Stimulated activated CD8-positive, alpha-beta memory T cell treated with anti-CD3 and anti-CD28 coated beads, Interleukin-7, amount 100 ng/mL, for 48 hours (primary cell): ENCODE measurements around the gene ARFGEF2.
"Not testable (repeated sequence)": the region's sequence is repeated elsewhere in the genome, so short reads cannot be mapped to it uniquely, and the experiment has no call there.

Experiments used
- DNase-seq, 2 donors: peaks; one replicate each; pipeline ENCODE4 v3.0.0-alpha.2; 2020; ENCODE audit warnings: low read depth in 1 of 2; ENCODE audit errors: extremely low read depth in 1 of 2

Gene ARFGEF2

GRCh38 chr20:48926821-48927220 lies 5.3 kb downstream of the ARFGEF2 start:
- no peak for DNase-seq

- DNase-seq = no peak
These were observed 7.6 kb downstream of the ARFGEF2 start for GRCh38 chr20:48928832-48929725.

- DNase-seq = no peak
These were observed 8.5 kb downstream of the ARFGEF2 start for GRCh38 chr20:48930035-48930434.

GRCh38 chr20:48930878-48931277 lies 9.4 kb downstream of the ARFGEF2 start:
- no peak for DNase-seq

- DNase-seq = no peak
These were observed 10.2 kb downstream of the ARFGEF2 start for GRCh38 chr20:48931527-48932374.

GRCh38 chr20:48932375-48932941 lies 10.9 kb downstream of the ARFGEF2 start:
- DNase-seq = no peak

- DNase-seq = no peak
These were observed 11.7 kb downstream of the ARFGEF2 start for GRCh38 chr20:48933017-48933766.

- not testable (repeated sequence) for DNase-seq
These were observed 12.9 kb downstream of the ARFGEF2 start for GRCh38 chr20:48934273-48934877.

GRCh38 chr20:48934966-48935365 lies 13.5 kb downstream of the ARFGEF2 start:
- DNase-seq = not testable (repeated sequence)

GRCh38 chr20:48936178-48936577 lies 14.7 kb downstream of the ARFGEF2 start:
- not testable (repeated sequence) for DNase-seq

- DNase-seq = no peak
These were observed 16.2 kb downstream of the ARFGEF2 start for GRCh38 chr20:48937674-48938073.

- DNase-seq = no peak
These were observed 17.2 kb downstream of the ARFGEF2 start for GRCh38 chr20:48938670-48939069.

- no peak for DNase-seq
These were observed 18.7 kb downstream of the ARFGEF2 start for GRCh38 chr20:48940170-48940569.

GRCh38 chr20:48941467-48941866 lies 20.0 kb downstream of the ARFGEF2 start:
- DNase-seq = no peak

GRCh38 chr20:48942730-48943129 lies 21.2 kb downstream of the ARFGEF2 start:
- DNase-seq = no peak

GRCh38 chr20:48944663-48945297 lies 23.3 kb downstream of the ARFGEF2 start:
- DNase-seq = no peak

GRCh38 chr20:48945840-48946514 lies 24.5 kb downstream of the ARFGEF2 start:
- DNase-seq = no peak

GRCh38 chr20:48948612-48949011 lies 27.1 kb downstream of the ARFGEF2 start:
- DNase-seq = no peak
